Kidney epithelial cell (primary cell): ENCODE data around the gene CLK2. TPM values are rescaled to one million over a fixed set of nuclear protein-coding genes. Genes with fewer than 3 reads are reported as not detected.
"Not testable (repeated sequence)": the region's sequence is repeated elsewhere in the genome, so short reads cannot be mapped to it uniquely, and the experiment has no call there.

Experiments
- DNase-seq: peaks from one replicate; pipeline ENCODE4 v3.0.0-alpha.2; 2010; ENCODE audit warnings: low read depth
- H3K27me3 ChIP-seq: 2 replicates; pipeline ENCODE4 v1.6.0; 2011; ENCODE audit warnings: low read length; ENCODE audit not compliant: control insufficient read depth, insufficient read depth
- H3K36me3 ChIP-seq: 2 replicates; pipeline ENCODE4 v1.5.1; 2011; ENCODE audit warnings: low read length; ENCODE audit not compliant: control insufficient read depth, insufficient read depth
- H3K4me3 ChIP-seq: 2 replicates; pipeline ENCODE4 v1.5.1; 2011; ENCODE audit warnings: low read depth, mild to moderate bottlenecking, control low read depth, low read length
- total RNA-seq: library from RNA; depleted of rRNA; stranded (reverse); fragments of >200 nt; gene quantifications from 2 replicates; pipeline ENCODE4 v1.2.3, GENCODE V29; 2015
- TF ChIP-seq, protein P1 (sequence below): IDR thresholded peaks from 2 replicates; pipeline ENCODE4 v1.5.1; 2011; ENCODE audit warnings: mild to moderate bottlenecking, moderate library complexity, low read length, control low read depth, inconsistent platforms; ENCODE audit not compliant: insufficient read depth, poor library complexity, severe bottlenecking

Gene CLK2
- total RNA-seq, 1 donor from 2014 or later = 21.7 TPM

DNA sequence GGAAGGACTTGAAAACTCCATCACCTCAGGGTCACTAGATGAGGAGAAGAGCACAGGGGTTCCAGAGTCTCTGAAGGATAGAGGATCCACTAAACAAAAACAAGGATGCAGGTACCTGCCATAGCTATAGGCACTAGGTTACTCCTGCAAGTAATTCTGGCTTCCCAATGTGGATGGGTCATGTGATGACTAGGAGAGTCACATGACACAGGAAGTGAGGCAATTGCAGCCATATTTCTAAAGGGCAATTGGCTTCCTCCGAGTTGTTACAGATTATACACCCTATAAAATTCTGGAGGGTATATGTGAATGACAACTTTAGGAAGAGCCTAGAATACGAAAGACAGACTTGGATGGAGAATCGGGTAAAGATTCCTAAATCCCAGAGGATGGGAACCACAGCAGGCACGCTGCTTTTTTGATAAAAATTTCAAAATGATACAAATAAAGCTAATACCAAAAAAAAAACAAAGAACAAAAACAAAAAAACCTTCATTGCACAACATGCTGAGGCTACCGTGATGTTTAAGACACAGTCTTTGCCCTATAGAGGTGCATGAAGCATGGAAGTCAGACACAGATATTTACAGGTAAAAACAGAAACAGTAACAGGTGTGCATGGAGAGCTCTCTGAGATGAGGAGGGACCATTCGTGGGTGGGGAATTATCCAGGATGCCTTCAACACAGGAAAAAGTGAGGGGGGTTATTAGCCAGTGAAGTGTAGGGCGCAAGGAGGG, 54.3 kb downstream of the CLK2 start:
- DNase-seq = no peak

DNA sequence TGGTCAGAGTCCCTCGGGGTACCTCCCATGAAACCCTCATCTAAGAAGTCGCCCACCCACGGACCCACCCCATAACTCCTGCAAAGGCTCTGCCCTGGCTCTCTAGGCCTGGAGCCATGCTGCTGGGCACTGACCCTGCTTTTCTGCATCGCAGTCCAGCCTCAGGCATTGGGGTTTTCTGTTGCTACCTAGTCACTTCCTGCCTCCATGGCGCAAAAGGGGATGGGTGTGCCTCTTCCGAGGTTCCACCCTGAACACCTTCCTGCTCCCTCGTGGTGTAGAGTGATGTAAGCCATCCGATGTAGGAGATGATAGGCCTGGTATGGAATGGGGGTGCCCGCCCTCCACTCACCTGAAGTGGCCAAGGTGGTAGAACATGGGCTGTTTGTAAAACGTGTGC, 58.6 kb downstream of the CLK2 start:
- DNase-seq, H3K36me3 ChIP-seq, H3K27me3 ChIP-seq, H3K4me3 ChIP-seq: not testable (repeated sequence)

More for the DNA sequence above, 54.3 kb downstream of the CLK2 start:
- no peaks in the 10 kb centered on the region for H3K27me3 ChIP-seq
- no peaks in the 10 kb centered on the region for H3K36me3 ChIP-seq
- TF ChIP-seq, protein P1, sequence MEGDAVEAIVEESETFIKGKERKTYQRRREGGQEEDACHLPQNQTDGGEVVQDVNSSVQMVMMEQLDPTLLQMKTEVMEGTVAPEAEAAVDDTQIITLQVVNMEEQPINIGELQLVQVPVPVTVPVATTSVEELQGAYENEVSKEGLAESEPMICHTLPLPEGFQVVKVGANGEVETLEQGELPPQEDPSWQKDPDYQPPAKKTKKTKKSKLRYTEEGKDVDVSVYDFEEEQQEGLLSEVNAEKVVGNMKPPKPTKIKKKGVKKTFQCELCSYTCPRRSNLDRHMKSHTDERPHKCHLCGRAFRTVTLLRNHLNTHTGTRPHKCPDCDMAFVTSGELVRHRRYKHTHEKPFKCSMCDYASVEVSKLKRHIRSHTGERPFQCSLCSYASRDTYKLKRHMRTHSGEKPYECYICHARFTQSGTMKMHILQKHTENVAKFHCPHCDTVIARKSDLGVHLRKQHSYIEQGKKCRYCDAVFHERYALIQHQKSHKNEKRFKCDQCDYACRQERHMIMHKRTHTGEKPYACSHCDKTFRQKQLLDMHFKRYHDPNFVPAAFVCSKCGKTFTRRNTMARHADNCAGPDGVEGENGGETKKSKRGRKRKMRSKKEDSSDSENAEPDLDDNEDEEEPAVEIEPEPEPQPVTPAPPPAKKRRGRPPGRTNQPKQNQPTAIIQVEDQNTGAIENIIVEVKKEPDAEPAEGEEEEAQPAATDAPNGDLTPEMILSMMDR = no peak
- no peak overlapping the region for H3K4me3 ChIP-seq

Other genes with a start within 250 kb of the CLK2 start
- gene DCST2, start 239.7 kb downstream of the CLK2 start, total RNA-seq = 0.27 TPM in 1 of 2 replicates, not detected in the other
- gene DCST1, start 239.7 kb downstream of the CLK2 start, total RNA-seq = not detected in 2 replicates
- gene ADAM15, start 222.2 kb downstream of the CLK2 start, total RNA-seq = 186 and 209 TPM in 2 replicates
- gene EFNA4, start 209.8 kb downstream of the CLK2 start, total RNA-seq = 16.8 and 19.9 TPM in 2 replicates
- gene EFNA3, start 194.7 kb downstream of the CLK2 start, total RNA-seq = 1.6 and 1.7 TPM in 2 replicates
- gene EFNA1, start 145.6 kb downstream of the CLK2 start, total RNA-seq = 126 and 166 TPM in 2 replicates
- 26.6 and 28.7 TPM in 2 replicates for gene SLC50A1, start 137.7 kb downstream of the CLK2 start, total RNA-seq
- gene DPM3, start 133.0 kb downstream of the CLK2 start, total RNA-seq = 36.4 and 74.9 TPM in 2 replicates
- 207 and 241 TPM in 2 replicates for gene KRTCAP2, start 100.2 kb downstream of the CLK2 start, total RNA-seq
- gene TRIM46, start 99.7 kb downstream of the CLK2 start, total RNA-seq = 7.1 and 9.1 TPM in 2 replicates
- 51.5 and 58.1 TPM in 2 replicates for gene THBS3, start 65.6 kb downstream of the CLK2 start, total RNA-seq
- 79.3 and 84.3 TPM in 2 replicates for gene MTX1, start 64.8 kb downstream of the CLK2 start, total RNA-seq
- 13.2 and 24.8 TPM in 2 replicates for gene ENTREP3, start 18.0 kb downstream of the CLK2 start, total RNA-seq
- gene SCAMP3, start 11.1 kb downstream of the CLK2 start, total RNA-seq = 93.8 and 108 TPM in 2 replicates
- gene HCN3, start 4.0 kb upstream of the CLK2 start, total RNA-seq = 2.8 and 3.8 TPM in 2 replicates
- gene PKLR, start 27.9 kb upstream of the CLK2 start, total RNA-seq = not detected in 2 replicates
- gene FDPS, start 35.4 kb upstream of the CLK2 start, total RNA-seq = 248 and 271 TPM in 2 replicates
- gene RUSC1, start 47.4 kb upstream of the CLK2 start, total RNA-seq = 38.1 and 38.3 TPM in 2 replicates